ENCODE measurements around the gene MROH2A. TPM values are rescaled to one million over a fixed set of nuclear protein-coding genes. Genes with fewer than 3 reads are reported as not detected.
"Not testable (repeated sequence)": the region's sequence is repeated elsewhere in the genome, so short reads cannot be mapped to it uniquely, and the experiment has no call there.

MROH2A gene
- total and polyA plus RNA-seq, 2 experiments from 2014 or later = not detected

- no peaks in the 10 kb centered on the region for H3K4me1 ChIP-seq (ENCODE audit: insufficient read depth)
- H4K20me1 ChIP-seq (ENCODE audit: insufficient read depth) = no peaks in the 10 kb centered on the region
- no peaks in the 10 kb centered on the region for H3K9me3 ChIP-seq (ENCODE audit: low read depth)
- TF ChIP-seq EZH2 (IDR thresholded peaks at IDR 0.05; ENCODE audit: insufficient read depth, poor library complexity, severe bottlenecking) (no peak), EZH2phosphoT487 (IDR thresholded peaks at IDR 0.05; ENCODE audit: insufficient read depth, low read depth) (no peak)
- H3K79me2 ChIP-seq (ENCODE audit: insufficient read depth) = no peaks in the 10 kb centered on the region
- no peaks in the 10 kb centered on the region for H3K36me3 ChIP-seq (ENCODE audit: low read depth)
- no peaks in the 10 kb centered on the region for H3F3A ChIP-seq (ENCODE audit: insufficient read depth)
- H2AFZ ChIP-seq = peak within 1 kb of the TSS; percentile 99
- peak within 1 kb of the TSS; percentile 79 for H3K9ac ChIP-seq
- peak within 1 kb of the TSS; percentile 82 for H3K4me2 ChIP-seq (ENCODE audit: unreplicated experiment)
- DNase-seq = peak; percentile 79
- H3K27me3 ChIP-seq (replicated peaks; ENCODE audit: insufficient read depth) = no peaks in the 10 kb centered on the region; the same call in 1 of the 2 replicates
- in situ Hi-C loops (cut with MboI) = no loop called here
- no peaks in the 10 kb centered on the region for H3K9me2 ChIP-seq (ENCODE audit: insufficient read depth)
- H3K27ac ChIP-seq = peak within 1 kb of the TSS; percentile 28; the same call in 1 of the 2 replicates
- H3K4me3 ChIP-seq = peak within 1 kb of the TSS; percentile 86
- WGBS, 2 experiments (ENCODE audit: low coverage in 1 of 2, low lambda C conversion rate in 2 of 2, missing lambda C conversion rate in 2 of 2) = 10% methylated on average over 50 of the region's 50 CpGs
Measured at GRCh38 chr2:233867993-233868532, 89.9 kb downstream of the MROH2A start, which contains the start of gene MSL3B. Gene MSL3B (minus strand): TSS chr2:233868386.

GRCh38 chr2:233871432-233871831 lies 93.3 kb downstream of the MROH2A start:
- Histone ChIP-seq H3K36me3 (ENCODE audit: low read depth) (no peaks in the 10 kb centered on the region), H3K9ac (no peak overlapping the region), H3K27me3 (replicated peaks; ENCODE audit: insufficient read depth) (peaks cover 6% of the 10 kb centered on the region), H3K9me2 (ENCODE audit: insufficient read depth) (no peaks in the 10 kb centered on the region), H3K4me3 (no peak overlapping the region), H3F3A (ENCODE audit: insufficient read depth) (no peaks in the 10 kb centered on the region), H3K4me2 (ENCODE audit: unreplicated experiment) (no peak overlapping the region), H3K9me3 (ENCODE audit: low read depth) (no peaks in the 10 kb centered on the region), H2AFZ (no peak overlapping the region), H4K20me1 (ENCODE audit: insufficient read depth) (no peaks in the 10 kb centered on the region), H3K79me2 (ENCODE audit: insufficient read depth) (no peaks in the 10 kb centered on the region), H3K4me1 (ENCODE audit: insufficient read depth) (no peaks in the 10 kb centered on the region), H3K27ac (no peak overlapping the region)
- in situ Hi-C loops (cut with MboI) = no loop called here
- DNase-seq = no peak
- TF ChIP-seq EZH2phosphoT487 (IDR thresholded peaks at IDR 0.05; ENCODE audit: insufficient read depth, low read depth) = no peak
- TF ChIP-seq EZH2 (IDR thresholded peaks at IDR 0.05; ENCODE audit: insufficient read depth, poor library complexity, severe bottlenecking) = no peak
- WGBS, 2 experiments (ENCODE audit: low coverage in 1 of 2, low lambda C conversion rate in 2 of 2, missing lambda C conversion rate in 2 of 2) = 30 to 37% methylated on average over 4 of the region's 4 CpGs

- in situ Hi-C loops (cut with MboI); H3K9me3 ChIP-seq (ENCODE audit: low read depth); H3K27ac ChIP-seq; H3K9me2 ChIP-seq (ENCODE audit: insufficient read depth); H3K4me3 ChIP-seq; H3K4me2 ChIP-seq (ENCODE audit: unreplicated experiment); H3K27me3 ChIP-seq (replicated peaks; ENCODE audit: insufficient read depth); DNase-seq; H3F3A ChIP-seq (ENCODE audit: insufficient read depth); H3K79me2 ChIP-seq (ENCODE audit: insufficient read depth); H2AFZ ChIP-seq; H4K20me1 ChIP-seq (ENCODE audit: insufficient read depth); H3K36me3 ChIP-seq (ENCODE audit: low read depth); H3K4me1 ChIP-seq (ENCODE audit: insufficient read depth); H3K9ac ChIP-seq: not testable (repeated sequence)
- WGBS, 2 experiments (ENCODE audit: low coverage in 1 of 2, low lambda C conversion rate in 2 of 2, missing lambda C conversion rate in 2 of 2) = 2 to 3% methylated on average over 2 of the region's 2 CpGs
Measured at GRCh38 chr2:233872125-233872524, 94.0 kb downstream of the MROH2A start.

- no peak for TF ChIP-seq EZH2 (IDR thresholded peaks at IDR 0.05; ENCODE audit: insufficient read depth, poor library complexity, severe bottlenecking)
- TF ChIP-seq EZH2phosphoT487 (IDR thresholded peaks at IDR 0.05; ENCODE audit: insufficient read depth, low read depth) = no peak
- H3K9ac ChIP-seq = no peak overlapping the region
- no peaks in the 10 kb centered on the region for H3K36me3 ChIP-seq (ENCODE audit: low read depth)
- H4K20me1 ChIP-seq (ENCODE audit: insufficient read depth) = no peaks in the 10 kb centered on the region
- no peak overlapping the region for H3K27ac ChIP-seq
- H3K9me2 ChIP-seq (ENCODE audit: insufficient read depth) = no peaks in the 10 kb centered on the region
- no peak overlapping the region for H3K4me3 ChIP-seq
- H2AFZ ChIP-seq = no peak overlapping the region
- no peaks in the 10 kb centered on the region; the same call in 1 of the 2 replicates for H3K27me3 ChIP-seq (replicated peaks; ENCODE audit: insufficient read depth)
- H3K4me2 ChIP-seq (ENCODE audit: unreplicated experiment) = no peak overlapping the region
- in situ Hi-C loops (cut with MboI) = no loop called here
- peak; percentile 10 for DNase-seq
- H3K4me1 ChIP-seq (ENCODE audit: insufficient read depth) = no peaks in the 10 kb centered on the region
- H3F3A ChIP-seq (ENCODE audit: insufficient read depth) = no peaks in the 10 kb centered on the region
- no peaks in the 10 kb centered on the region for H3K79me2 ChIP-seq (ENCODE audit: insufficient read depth)
- H3K9me3 ChIP-seq (ENCODE audit: low read depth) = no peaks in the 10 kb centered on the region
Measured at GRCh38 chr2:233882353-233882752, 104.2 kb downstream of the MROH2A start.

Other genes with a start within 250 kb of the MROH2A start
- 31.0 and 36.8 TPM in 2 replicates for gene USP40, start 211.5 kb upstream of the MROH2A start, total RNA-seq (2014; rRNA removed; shearing (Covaris generic))
- 24.7 and 25.1 TPM in 2 replicates for gene USP40, start 211.5 kb upstream of the MROH2A start, polyA plus RNA-seq (2016; fragmentation: Nextera tagmentation; extraction: Ambion mirVana)
- not detected in 2 replicates for gene UGT1A8, start 160.7 kb upstream of the MROH2A start, total RNA-seq (2014; rRNA removed; shearing (Covaris generic))
- not detected in 2 replicates for gene UGT1A8, start 160.7 kb upstream of the MROH2A start, polyA plus RNA-seq (2016; fragmentation: Nextera tagmentation; extraction: Ambion mirVana)
- not detected in 2 replicates for gene UGT1A10, start 141.9 kb upstream of the MROH2A start, total RNA-seq (2014; rRNA removed; shearing (Covaris generic))
- gene UGT1A10, start 141.9 kb upstream of the MROH2A start, polyA plus RNA-seq (2016; fragmentation: Nextera tagmentation; extraction: Ambion mirVana) = not detected in 2 replicates
- gene UGT1A9, start 106.4 kb upstream of the MROH2A start, total RNA-seq (2014; rRNA removed; shearing (Covaris generic)) = not detected in 2 replicates
- not detected in 2 replicates for gene UGT1A9, start 106.4 kb upstream of the MROH2A start, polyA plus RNA-seq (2016; fragmentation: Nextera tagmentation; extraction: Ambion mirVana)
- gene UGT1A7, start 96.4 kb upstream of the MROH2A start, total RNA-seq (2014; rRNA removed; shearing (Covaris generic)) = not detected in 2 replicates
- not detected in 2 replicates for gene UGT1A7, start 96.4 kb upstream of the MROH2A start, polyA plus RNA-seq (2016; fragmentation: Nextera tagmentation; extraction: Ambion mirVana)
- gene UGT1A6, start 85.4 kb upstream of the MROH2A start, total RNA-seq (2014; rRNA removed; shearing (Covaris generic)) = not detected in 2 replicates
- gene UGT1A6, start 85.4 kb upstream of the MROH2A start, polyA plus RNA-seq (2016; fragmentation: Nextera tagmentation; extraction: Ambion mirVana) = not detected in 2 replicates
- gene UGT1A5, start 65.4 kb upstream of the MROH2A start, total RNA-seq (2014; rRNA removed; shearing (Covaris generic)) = not detected in 2 replicates
- gene UGT1A5, start 65.4 kb upstream of the MROH2A start, polyA plus RNA-seq (2016; fragmentation: Nextera tagmentation; extraction: Ambion mirVana) = not detected in 2 replicates
- gene UGT1A4, start 59.6 kb upstream of the MROH2A start, total RNA-seq (2014; rRNA removed; shearing (Covaris generic)) = not detected in 2 replicates
- not detected in 2 replicates for gene UGT1A4, start 59.6 kb upstream of the MROH2A start, polyA plus RNA-seq (2016; fragmentation: Nextera tagmentation; extraction: Ambion mirVana)
- gene UGT1A3, start 49.3 kb upstream of the MROH2A start, total RNA-seq (2014; rRNA removed; shearing (Covaris generic)) = not detected in 2 replicates
- not detected in 2 replicates for gene UGT1A3, start 49.3 kb upstream of the MROH2A start, polyA plus RNA-seq (2016; fragmentation: Nextera tagmentation; extraction: Ambion mirVana)
- gene UGT1A1, start 18.1 kb upstream of the MROH2A start, total RNA-seq (2014; rRNA removed; shearing (Covaris generic)) = not detected in 2 replicates
- not detected in 2 replicates for gene UGT1A1, start 18.1 kb upstream of the MROH2A start, polyA plus RNA-seq (2016; fragmentation: Nextera tagmentation; extraction: Ambion mirVana)
- gene HJURP, start 76.2 kb downstream of the MROH2A start, total RNA-seq (2014; rRNA removed; shearing (Covaris generic)) = 10.9 and 13.2 TPM in 2 replicates
- gene HJURP, start 76.2 kb downstream of the MROH2A start, polyA plus RNA-seq (2016; fragmentation: Nextera tagmentation; extraction: Ambion mirVana) = 13.5 and 13.9 TPM in 2 replicates
- gene TRPM8, start 139.0 kb downstream of the MROH2A start, total RNA-seq (2014; rRNA removed; shearing (Covaris generic)) = not detected in 2 replicates
- gene TRPM8, start 139.0 kb downstream of the MROH2A start, polyA plus RNA-seq (2016; fragmentation: Nextera tagmentation; extraction: Ambion mirVana) = not detected in 2 replicates